ENCODE data around the gene NCKAP1. TPM values are rescaled to one million over a fixed set of nuclear protein-coding genes. Genes with fewer than 3 reads are reported as not detected.

Gene NCKAP1, protein sequence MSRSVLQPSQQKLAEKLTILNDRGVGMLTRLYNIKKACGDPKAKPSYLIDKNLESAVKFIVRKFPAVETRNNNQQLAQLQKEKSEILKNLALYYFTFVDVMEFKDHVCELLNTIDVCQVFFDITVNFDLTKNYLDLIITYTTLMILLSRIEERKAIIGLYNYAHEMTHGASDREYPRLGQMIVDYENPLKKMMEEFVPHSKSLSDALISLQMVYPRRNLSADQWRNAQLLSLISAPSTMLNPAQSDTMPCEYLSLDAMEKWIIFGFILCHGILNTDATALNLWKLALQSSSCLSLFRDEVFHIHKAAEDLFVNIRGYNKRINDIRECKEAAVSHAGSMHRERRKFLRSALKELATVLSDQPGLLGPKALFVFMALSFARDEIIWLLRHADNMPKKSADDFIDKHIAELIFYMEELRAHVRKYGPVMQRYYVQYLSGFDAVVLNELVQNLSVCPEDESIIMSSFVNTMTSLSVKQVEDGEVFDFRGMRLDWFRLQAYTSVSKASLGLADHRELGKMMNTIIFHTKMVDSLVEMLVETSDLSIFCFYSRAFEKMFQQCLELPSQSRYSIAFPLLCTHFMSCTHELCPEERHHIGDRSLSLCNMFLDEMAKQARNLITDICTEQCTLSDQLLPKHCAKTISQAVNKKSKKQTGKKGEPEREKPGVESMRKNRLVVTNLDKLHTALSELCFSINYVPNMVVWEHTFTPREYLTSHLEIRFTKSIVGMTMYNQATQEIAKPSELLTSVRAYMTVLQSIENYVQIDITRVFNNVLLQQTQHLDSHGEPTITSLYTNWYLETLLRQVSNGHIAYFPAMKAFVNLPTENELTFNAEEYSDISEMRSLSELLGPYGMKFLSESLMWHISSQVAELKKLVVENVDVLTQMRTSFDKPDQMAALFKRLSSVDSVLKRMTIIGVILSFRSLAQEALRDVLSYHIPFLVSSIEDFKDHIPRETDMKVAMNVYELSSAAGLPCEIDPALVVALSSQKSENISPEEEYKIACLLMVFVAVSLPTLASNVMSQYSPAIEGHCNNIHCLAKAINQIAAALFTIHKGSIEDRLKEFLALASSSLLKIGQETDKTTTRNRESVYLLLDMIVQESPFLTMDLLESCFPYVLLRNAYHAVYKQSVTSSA
- 100 and 102 TPM in 2 replicates for polyA plus RNA-seq (2013)

DNA sequence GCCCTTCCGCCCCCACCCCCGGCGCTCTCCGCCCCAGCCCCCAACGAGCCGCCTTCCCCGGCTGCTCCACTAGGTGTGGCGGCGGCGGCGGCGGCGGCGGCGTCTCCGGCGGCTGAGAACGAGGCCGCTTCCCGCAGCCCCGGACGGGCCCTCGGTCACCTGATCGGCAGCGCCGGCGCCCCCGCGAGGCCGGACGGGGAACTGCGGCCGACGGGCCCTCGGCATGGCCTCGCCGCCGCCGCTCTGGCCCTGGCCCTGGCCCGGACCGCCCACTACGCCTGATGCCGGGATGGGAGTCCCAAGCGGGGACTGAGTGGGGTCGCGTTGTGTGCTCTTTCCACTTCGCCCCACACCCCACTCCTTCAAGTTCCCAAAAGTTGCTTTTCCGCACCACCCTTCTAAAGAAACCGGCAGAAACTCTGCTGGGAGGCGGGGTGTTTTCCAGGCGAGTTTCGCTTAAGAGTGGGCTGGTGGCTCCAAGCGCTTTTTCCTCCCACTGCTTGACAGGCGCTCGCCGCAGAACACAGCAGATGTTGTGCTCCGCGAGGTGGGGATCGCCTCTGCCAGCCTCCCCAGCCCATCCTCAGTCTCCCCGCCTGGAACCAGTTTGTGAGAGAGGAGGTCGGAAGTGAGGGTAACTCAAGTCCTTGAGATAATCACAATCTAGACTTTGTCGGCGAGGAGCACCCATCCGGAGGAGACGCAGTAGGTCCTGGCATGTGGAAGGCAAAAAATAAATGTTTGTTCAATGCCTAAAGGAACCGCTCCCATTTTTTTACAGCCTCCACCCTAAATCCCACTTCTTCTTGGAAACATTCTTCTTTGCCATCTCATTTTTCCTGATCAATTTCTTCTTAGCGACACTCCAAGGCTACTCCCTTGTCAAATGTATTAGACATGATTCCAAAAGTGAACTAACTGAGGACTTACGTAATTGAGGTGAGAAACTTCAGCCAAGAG, at the start of gene NCKAP1:
Gene NCKAP1, minus strand, starts transcription at position 117 of the 960 bp plus-strand sequence. CDS start 358 bp downstream, outside the sequence.
- Histone ChIP-seq H2BK5ac (ENCODE audit: low read depth, low read length, poor library complexity) (peak within 1 kb of the TSS; percentile 77), H3K9me3 (ENCODE audit: insufficient read depth, low read depth, low read length) (no peaks in the 10 kb centered on the region), H3K27me3 (ENCODE audit: insufficient read depth, low read length) (no peaks in the 10 kb centered on the region)

DNA sequence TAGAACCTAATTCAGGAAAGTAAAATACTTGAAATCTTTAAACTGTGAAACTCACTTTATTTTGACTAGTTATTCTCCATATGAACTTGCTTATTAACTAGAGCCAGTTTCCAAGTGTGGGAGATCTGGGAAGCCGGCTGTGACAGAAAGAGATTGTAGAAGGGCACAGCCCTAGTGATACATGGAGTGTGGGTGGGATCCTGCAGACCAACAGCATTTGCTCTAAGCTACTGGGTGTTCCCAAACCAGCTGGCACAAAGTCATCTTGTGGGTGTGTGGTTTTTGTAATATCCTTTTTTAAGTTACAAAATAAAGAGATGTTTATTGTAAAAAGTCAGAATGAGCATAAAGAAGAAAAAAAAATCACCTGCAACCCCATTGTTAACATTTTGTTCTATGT, 43.7 kb upstream of the NCKAP1 start:
- Histone ChIP-seq H3K27ac (ENCODE audit: low read depth, low read length) (no peak overlapping the region), H3K4ac (ENCODE audit: low read depth, low read length) (no peak overlapping the region), H2BK5ac (ENCODE audit: low read depth, low read length, poor library complexity) (no peak overlapping the region), H4K8ac (ENCODE audit: low read depth, low read length) (no peak overlapping the region), H3K4me2 (ENCODE audit: low read length) (no peak overlapping the region), H3K9me3 (ENCODE audit: insufficient read depth, low read depth, low read length) (no peaks in the 10 kb centered on the region), H3K79me2 (ENCODE audit: control insufficient read depth, insufficient read depth, low read length, poor library complexity) (no peaks in the 10 kb centered on the region), H3K36me3 (ENCODE audit: control insufficient read depth in 1 of 2, insufficient read depth in 2 of 2, low read length in 2 of 2) (no peaks in the 10 kb centered on the region), H3K4me1 (ENCODE audit: control insufficient read depth in 1 of 2, insufficient read depth in 2 of 2, low read length in 2 of 2) (peaks cover 3 to 4% of the 10 kb centered on the region in 2 experiments), H3K9ac (ENCODE audit: low read length) (no peak overlapping the region), H4K12ac (ENCODE audit: low read depth, low read length) (no peak overlapping the region), H3K14ac (ENCODE audit: low read length) (no peak overlapping the region), H3K27me3 (ENCODE audit: insufficient read depth, low read length) (no peaks in the 10 kb centered on the region), H3K23ac (ENCODE audit: low read length) (no peak overlapping the region), H2BK120ac (ENCODE audit: insufficient read depth, low read length, poor library complexity) (no peak overlapping the region), H2AK5ac (ENCODE audit: low read length) (no peak overlapping the region), H3K4me3 (ENCODE audit: low read depth, low read length) (no peak overlapping the region), H4K91ac (ENCODE audit: low read depth, low read length) (no peak overlapping the region), H3K18ac (ENCODE audit: low read length) (no peak overlapping the region), H2BK12ac (ENCODE audit: low read length) (no peak overlapping the region), H3K79me1 (ENCODE audit: low read length) (no peaks in the 10 kb centered on the region), H2AFZ (ENCODE audit: insufficient read depth, low read length, poor library complexity) (no peak overlapping the region)
- no peak for DNase-seq
- no CpG with 5 or more reads among the region's 1 CpG for WGBS (ENCODE audit: extremely low coverage, insufficient coverage, insufficient read length)

More for the DNA sequence above, at the start of gene NCKAP1:
- peak within 1 kb of the TSS; percentile 94 for H4K91ac ChIP-seq (ENCODE audit: low read depth, low read length)
- peak within 1 kb of the TSS; percentile 91 for H3K14ac ChIP-seq (ENCODE audit: low read length)
- peak within 1 kb of the TSS; percentile 91 for H2BK120ac ChIP-seq (ENCODE audit: insufficient read depth, low read length, poor library complexity)
- H2AK5ac ChIP-seq (ENCODE audit: low read length), result peak within 1 kb of the TSS; percentile 83
- peak within 1 kb of the TSS; percentile 67 for H3K4me2 ChIP-seq (ENCODE audit: low read length)
- peak within 1 kb of the TSS; percentile 92 for H3K18ac ChIP-seq (ENCODE audit: low read length)
- H3K4me1 ChIP-seq (ENCODE audit: control insufficient read depth in 1 of 2, insufficient read depth in 2 of 2, low read length in 2 of 2), result no peaks in the 10 kb centered on the region
- peak within 1 kb of the TSS; percentile 64 for H2BK12ac ChIP-seq (ENCODE audit: low read length)
- peak within 1 kb of the TSS; percentile 82 for H2AFZ ChIP-seq (ENCODE audit: insufficient read depth, low read length, poor library complexity)
- no CpG with 5 or more reads among the region's 68 CpGs for WGBS (ENCODE audit: extremely low coverage, insufficient coverage, insufficient read length)
- H3K79me2 ChIP-seq (ENCODE audit: control insufficient read depth, insufficient read depth, low read length, poor library complexity), result peaks cover 10% of the 10 kb centered on the region
- H3K9ac ChIP-seq (ENCODE audit: low read length), result peak within 1 kb of the TSS; percentile 81
- DNase-seq, result peak; percentile 83 to 95
- H3K4ac ChIP-seq (ENCODE audit: low read depth, low read length), result peak within 1 kb of the TSS; percentile 80
- peak within 1 kb of the TSS; percentile 93 for H4K8ac ChIP-seq (ENCODE audit: low read depth, low read length)
- H3K36me3 ChIP-seq (ENCODE audit: control insufficient read depth in 1 of 2, insufficient read depth in 2 of 2, low read length in 2 of 2), result no peaks in the 10 kb centered on the region
- H4K12ac ChIP-seq (ENCODE audit: low read depth, low read length), result peak within 1 kb of the TSS; percentile 79
- peaks cover 13% of the 10 kb centered on the region for H3K79me1 ChIP-seq (ENCODE audit: low read length)
- H3K27ac ChIP-seq (ENCODE audit: low read depth, low read length), result peak within 1 kb of the TSS; percentile 99
- H3K4me3 ChIP-seq (ENCODE audit: low read depth, low read length), result peak within 1 kb of the TSS; percentile 100
- no peak within 1 kb of the TSS for H3K23ac ChIP-seq (ENCODE audit: low read length)

DNA sequence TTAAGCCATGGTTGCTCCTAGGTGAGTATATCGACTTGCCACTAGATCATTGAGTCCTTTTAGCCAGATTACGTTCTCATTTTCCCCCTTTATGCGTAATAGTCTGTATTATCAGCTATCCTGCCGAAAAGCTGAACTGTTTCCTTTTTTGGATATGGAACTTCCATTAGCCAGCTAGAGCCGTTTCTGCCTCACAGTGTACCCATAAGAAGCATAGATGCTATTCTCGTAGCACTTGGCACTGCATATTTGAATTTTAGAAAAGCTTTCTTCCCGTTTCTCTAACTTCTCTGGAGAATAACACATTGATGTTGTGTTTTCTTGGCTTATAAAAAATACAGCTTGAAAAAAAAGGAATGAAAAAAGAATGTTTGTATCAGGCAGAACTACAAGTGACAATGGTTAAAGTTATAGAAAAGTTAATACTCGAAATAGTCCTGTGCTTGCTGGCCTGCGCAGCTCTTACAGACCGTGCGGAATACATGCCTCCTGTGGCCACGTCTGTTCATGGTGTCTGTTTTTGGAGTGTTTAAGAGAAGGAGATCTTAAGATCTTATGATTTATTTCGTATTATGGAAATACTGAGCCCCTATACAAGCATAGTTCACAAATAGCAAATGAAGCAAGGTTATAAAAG, 41.0 kb upstream of the NCKAP1 start:
- no peaks in the 10 kb centered on the region for H3K79me1 ChIP-seq (ENCODE audit: low read length)
- no peak overlapping the region for H3K4me3 ChIP-seq (ENCODE audit: low read depth, low read length)
- H4K8ac ChIP-seq (ENCODE audit: low read depth, low read length), result peak overlapping the region; percentile 94
- H3K23ac ChIP-seq (ENCODE audit: low read length), result no peak overlapping the region
- no peak overlapping the region for H4K91ac ChIP-seq (ENCODE audit: low read depth, low read length)
- no peak overlapping the region for H2BK5ac ChIP-seq (ENCODE audit: low read depth, low read length, poor library complexity)
- peak overlapping the region; percentile 67 for H3K14ac ChIP-seq (ENCODE audit: low read length)
- no peak overlapping the region for H2AK5ac ChIP-seq (ENCODE audit: low read length)
- no peak for DNase-seq
- no peaks in the 10 kb centered on the region for H3K36me3 ChIP-seq (ENCODE audit: control insufficient read depth in 1 of 2, insufficient read depth in 2 of 2, low read length in 2 of 2)
- H2BK120ac ChIP-seq (ENCODE audit: insufficient read depth, low read length, poor library complexity), result no peak overlapping the region
- no peak overlapping the region for H3K27ac ChIP-seq (ENCODE audit: low read depth, low read length)
- WGBS (ENCODE audit: extremely low coverage, insufficient coverage, insufficient read length), result no CpG with 5 or more reads among the region's 13 CpGs
- peak overlapping the region; percentile 70 for H3K18ac ChIP-seq (ENCODE audit: low read length)
- peaks cover 3 to 4% of the 10 kb centered on the region in 2 experiments for H3K4me1 ChIP-seq (ENCODE audit: control insufficient read depth in 1 of 2, insufficient read depth in 2 of 2, low read length in 2 of 2)
- H3K9me3 ChIP-seq (ENCODE audit: insufficient read depth, low read depth, low read length), result no peaks in the 10 kb centered on the region
- H4K12ac ChIP-seq (ENCODE audit: low read depth, low read length), result peak overlapping the region; percentile 19
- no peak overlapping the region for H3K4ac ChIP-seq (ENCODE audit: low read depth, low read length)
- no peaks in the 10 kb centered on the region for H3K27me3 ChIP-seq (ENCODE audit: insufficient read depth, low read length)
- no peak overlapping the region for H2BK12ac ChIP-seq (ENCODE audit: low read length)
- peak overlapping the region; percentile 93 for H2AFZ ChIP-seq (ENCODE audit: insufficient read depth, low read length, poor library complexity)
- H3K79me2 ChIP-seq (ENCODE audit: control insufficient read depth, insufficient read depth, low read length, poor library complexity), result no peaks in the 10 kb centered on the region
- no peak overlapping the region for H3K9ac ChIP-seq (ENCODE audit: low read length)
- peak overlapping the region; percentile 96 for H3K4me2 ChIP-seq (ENCODE audit: low read length)

Measured in trophoblast cell (in vitro differentiated cells and primary cell).